Epithelial cell of prostate (primary cell): Measurements from ENCODE around the gene CBLIF.
"Not testable (repeated sequence)": the region's sequence is repeated elsewhere in the genome, so short reads cannot be mapped to it uniquely, and the experiment has no call there.

Source experiments
- DNase-seq: peaks from one replicate; pipeline ENCODE4 v3.0.0-alpha.2; 2011; ENCODE audit warnings: low read depth, low spot score
- H3K27ac ChIP-seq: fragments of 450-650 bp; 2 replicates; pipeline ENCODE4 v1.5.1; 2017; ENCODE audit warnings: mild to moderate bottlenecking

The CBLIF gene

GRCh38 chr11:59845399-59845798 is at the start of gene CBLIF:
Gene CBLIF, minus strand, starts transcription at chr11:59845499. Its CDS starts 46 bp downstream, at chr11:59845453.
- no peak within 1 kb of the TSS for H3K27ac ChIP-seq
- DNase-seq: no peak

DNA sequence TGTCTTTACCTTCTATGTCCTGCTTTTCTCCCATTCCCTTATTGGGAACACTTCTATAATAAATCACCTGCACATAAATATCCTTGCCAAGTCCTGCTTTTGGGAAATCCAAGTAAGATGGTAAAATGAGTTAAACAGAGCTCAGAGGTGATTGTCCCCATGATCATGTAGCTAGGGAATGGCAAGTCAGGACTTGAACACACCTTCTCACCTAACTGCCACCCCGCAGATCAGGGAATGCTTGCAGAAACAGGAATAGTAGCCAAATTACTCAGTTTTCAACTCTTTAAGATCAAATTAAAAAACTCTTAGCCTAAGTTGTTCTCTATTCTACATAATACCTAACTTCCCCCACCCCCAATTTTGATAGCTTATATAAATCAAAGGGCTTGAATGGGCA is 49.3 kb upstream of the CBLIF start:
- H3K27ac ChIP-seq: no peak overlapping the region
- peak; percentile 16 for DNase-seq

- no peak for DNase-seq
- H3K27ac ChIP-seq: no peak overlapping the region
These were observed 46.5 kb upstream of the CBLIF start for GRCh38 chr11:59891781-59892181.

GRCh38 chr11:59887156-59887555 is 41.9 kb upstream of the CBLIF start:
- H3K27ac ChIP-seq, DNase-seq: not testable (repeated sequence)

DNA sequence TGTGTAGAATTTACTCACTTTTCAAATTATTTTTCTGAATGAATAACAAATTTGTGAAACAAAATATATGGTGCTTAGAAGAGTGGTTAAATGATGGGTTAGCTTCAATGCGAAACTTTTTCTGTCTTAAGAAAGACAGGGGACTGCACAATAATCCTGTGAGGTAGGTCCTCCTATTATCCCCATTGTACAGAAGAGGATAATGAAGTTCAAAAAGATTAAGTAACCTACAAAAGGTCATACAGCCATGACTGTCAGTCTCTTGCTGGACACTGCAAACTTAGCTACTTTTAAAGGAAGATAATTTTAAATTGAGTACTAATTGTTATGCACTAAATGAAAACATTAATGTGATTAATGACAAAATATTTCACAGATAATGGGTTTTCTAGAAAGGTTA is 38.3 kb upstream of the CBLIF start:
- DNase-seq: no peak

GRCh38 chr11:59879567-59879966 is 34.3 kb upstream of the CBLIF start:
- no peak overlapping the region for H3K27ac ChIP-seq
- no peak for DNase-seq

More for the DNA sequence above, 38.3 kb upstream of the CBLIF start:
- no peak overlapping the region for H3K27ac ChIP-seq

DNA sequence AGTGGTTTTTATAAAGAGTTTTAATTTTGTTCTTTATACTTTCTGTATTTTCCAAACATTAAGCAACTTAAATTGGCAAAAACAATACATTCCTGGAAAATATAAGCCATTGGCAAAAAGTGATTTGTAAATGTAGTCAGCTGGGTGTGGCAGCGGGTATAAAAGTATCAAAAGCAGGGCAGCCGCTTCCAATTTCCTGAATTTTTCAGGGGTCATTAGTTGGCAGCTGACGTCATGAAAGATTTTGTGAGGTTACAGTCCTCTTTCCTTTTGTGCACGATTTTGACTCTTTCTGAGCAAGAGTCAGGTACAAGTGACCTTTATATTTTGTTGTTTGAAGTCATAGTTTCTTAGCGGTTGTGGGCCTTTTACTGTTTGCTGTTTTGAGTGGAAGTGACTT is 33.3 kb upstream of the CBLIF start, which contains the start of gene OOSP3:
TSS of gene OOSP3 (plus strand) at position 208 of the 400 bp plus-strand sequence. CDS start at position 235, 27 bp downstream.
- no peak for DNase-seq
- no peak within 1 kb of the TSS for H3K27ac ChIP-seq

- H3K27ac ChIP-seq: no peak overlapping the region
- DNase-seq: no peak
These were observed 32.5 kb upstream of the CBLIF start for GRCh38 chr11:59877784-59878183.

DNA sequence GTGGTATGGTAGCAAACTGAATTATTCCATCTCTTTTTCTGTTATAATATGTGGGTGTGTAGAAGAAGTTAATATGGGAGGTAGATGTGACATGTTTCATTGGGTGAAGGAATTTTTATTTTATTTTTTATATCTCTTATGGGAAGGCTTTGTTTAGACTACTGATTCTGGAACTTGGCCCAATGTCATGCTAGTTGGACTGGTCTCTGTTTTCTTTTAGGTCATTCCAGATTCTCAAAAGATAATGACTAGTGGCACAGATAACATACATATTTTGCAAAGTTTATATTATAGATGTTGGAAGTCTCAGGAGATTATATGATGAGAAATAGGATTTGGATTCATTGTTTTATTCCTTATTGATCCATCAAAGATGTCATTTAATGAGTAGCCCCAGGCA is 32.0 kb upstream of the CBLIF start:
- H3K27ac ChIP-seq: no peak overlapping the region
- DNase-seq: no peak

- H3K27ac ChIP-seq: no peak overlapping the region
- DNase-seq: no peak
These were observed 30.7 kb upstream of the CBLIF start for GRCh38 chr11:59875856-59876519.

- no peak for DNase-seq
These were observed 26.8 kb upstream of the CBLIF start for GRCh38 chr11:59872076-59872475.

GRCh38 chr11:59867946-59868345 is 22.6 kb upstream of the CBLIF start:
- no peak overlapping the region for H3K27ac ChIP-seq
- DNase-seq: no peak

More at GRCh38 chr11:59872076-59872475, 26.8 kb upstream of the CBLIF start:
- H3K27ac ChIP-seq: no peak overlapping the region

- no peak overlapping the region for H3K27ac ChIP-seq
- DNase-seq: no peak
These were observed 21.5 kb upstream of the CBLIF start for GRCh38 chr11:59866836-59867235.

DNA sequence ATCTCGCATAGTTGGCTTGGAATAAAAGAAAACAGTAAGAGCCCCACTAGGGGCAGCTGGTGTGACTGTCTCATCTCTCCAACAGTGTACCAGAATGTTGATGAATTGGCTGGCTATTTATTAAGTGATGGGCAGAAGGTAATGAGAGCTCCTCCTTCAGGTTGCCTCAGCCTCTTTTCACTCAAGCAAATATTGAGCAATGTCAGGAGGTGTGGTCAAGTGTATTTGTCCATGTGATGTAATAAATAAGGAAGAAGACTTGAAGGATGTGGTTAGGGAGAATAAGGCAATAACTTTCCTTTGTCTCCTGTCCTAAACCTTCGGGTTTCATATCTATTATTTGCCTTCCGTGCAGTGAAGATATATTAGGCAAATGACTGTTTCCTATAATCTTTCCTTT is 21.1 kb upstream of the CBLIF start, which contains the start of gene TCN1:
TSS of gene TCN1 (minus strand) at position 91 of the 400 bp plus-strand sequence. CDS start at position 74, 17 bp downstream.
- peak within 1 kb of the TSS; percentile 68 for H3K27ac ChIP-seq
- DNase-seq: peak; percentile 83

DNA sequence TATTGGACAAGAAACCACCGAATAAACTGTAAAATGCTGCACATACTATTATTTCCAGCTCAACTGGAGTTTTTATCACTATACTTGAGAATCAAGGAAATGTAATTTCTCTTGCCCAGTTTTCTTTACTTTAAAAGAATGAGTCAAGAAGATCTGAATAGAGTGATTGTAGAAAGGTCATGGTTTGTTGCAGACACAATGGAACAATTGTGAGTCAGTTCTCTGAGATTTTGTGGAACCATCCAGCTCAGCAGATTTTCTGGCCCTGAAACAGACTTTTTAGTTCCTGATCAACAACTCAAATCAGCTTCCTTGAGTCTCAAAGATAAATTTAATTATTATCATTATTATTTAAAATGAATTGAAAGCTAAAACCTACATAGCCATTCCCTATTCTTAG is 19.7 kb upstream of the CBLIF start:
- DNase-seq: peak; percentile 60
- H3K27ac ChIP-seq: peak overlapping the region; percentile 68

DNA sequence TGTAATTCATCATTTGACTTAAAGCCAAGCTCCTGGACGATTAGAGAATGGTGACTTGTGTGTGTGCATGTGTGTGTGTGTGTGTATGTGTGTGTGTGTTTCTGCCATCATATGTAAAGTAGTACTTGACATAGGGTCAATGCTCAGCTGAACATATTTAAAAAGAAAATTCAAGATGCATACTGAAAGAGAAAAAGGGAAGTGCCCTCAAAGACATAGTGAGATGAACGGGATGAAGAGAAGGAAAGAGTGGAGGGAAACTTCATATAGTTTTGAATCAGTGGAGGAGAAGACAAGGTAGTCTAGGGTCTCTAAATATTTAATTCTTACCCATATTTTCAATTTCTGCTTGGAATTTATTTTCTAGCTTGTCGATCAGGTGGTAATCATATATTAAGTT is 17.0 kb upstream of the CBLIF start:
- DNase-seq: no peak
- H3K27ac ChIP-seq: no peak overlapping the region

DNA sequence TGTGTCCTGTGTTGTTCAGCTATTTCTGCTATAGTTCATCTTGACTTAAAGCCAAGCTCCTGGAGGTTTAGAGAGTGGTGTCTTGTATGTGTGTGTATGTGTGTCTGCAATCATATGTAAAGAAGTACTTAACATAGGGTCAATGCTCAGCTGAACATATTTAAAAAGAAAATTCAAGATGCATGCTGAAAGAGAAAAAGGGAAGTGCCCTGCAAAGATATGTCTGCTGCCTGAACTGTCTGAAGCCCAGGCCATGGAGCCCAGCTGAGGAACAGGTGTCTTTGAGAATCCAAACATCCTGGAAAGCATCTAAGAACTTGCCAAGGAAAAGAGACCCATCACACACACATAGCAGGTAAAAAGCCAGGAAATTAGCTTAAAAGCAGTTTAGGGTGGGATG is 14.4 kb upstream of the CBLIF start:
- DNase-seq: no peak
- H3K27ac ChIP-seq: no peak overlapping the region

- DNase-seq: peak; percentile 41
- H3K27ac ChIP-seq: peak overlapping the region; percentile 37
These were observed 12.4 kb upstream of the CBLIF start for GRCh38 chr11:59857439-59858434.

DNA sequence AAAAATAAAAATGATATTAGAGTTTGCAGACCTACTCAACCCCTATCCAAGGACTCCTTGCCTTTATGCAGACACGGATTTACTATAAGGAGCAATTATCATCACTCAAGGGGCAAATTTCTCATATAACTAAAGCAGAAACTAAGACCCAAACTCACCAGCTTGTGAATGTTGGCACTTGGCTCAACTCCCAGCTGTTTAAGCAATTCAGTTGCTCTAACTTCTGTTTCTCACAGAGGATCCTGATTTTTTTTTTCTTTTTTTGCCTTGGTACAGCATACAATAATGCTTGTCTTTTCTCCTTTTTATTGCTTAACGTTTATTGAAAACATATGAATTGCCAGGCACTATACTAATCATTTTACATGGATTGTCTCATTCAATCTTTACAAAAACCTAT is 9.6 kb upstream of the CBLIF start:
- H3K27ac ChIP-seq: no peak overlapping the region
- no peak for DNase-seq

DNA sequence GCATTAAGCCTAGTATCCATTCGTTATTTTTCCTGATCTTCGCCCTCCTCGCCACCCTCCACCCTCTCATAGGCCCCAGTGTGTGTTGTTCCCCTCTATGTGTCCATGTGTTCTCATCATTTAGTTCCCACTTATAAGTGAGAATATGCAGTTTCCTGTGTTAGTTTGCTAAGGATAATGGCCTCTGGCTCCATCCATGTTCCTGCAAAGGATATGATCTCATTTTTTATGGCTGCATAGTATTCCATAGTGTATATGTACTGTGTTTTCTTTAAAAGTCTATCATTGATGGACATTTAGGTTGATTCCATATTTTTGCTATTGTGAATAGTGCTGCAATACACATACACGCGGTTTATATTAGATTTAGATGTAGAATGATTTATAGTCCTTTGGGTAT is 6.1 kb upstream of the CBLIF start:
- DNase-seq, H3K27ac ChIP-seq: not testable (repeated sequence)

- DNase-seq, H3K27ac ChIP-seq: not testable (repeated sequence)
These were observed 4.3 kb upstream of the CBLIF start for GRCh38 chr11:59849551-59849950.
